GM12872 (cell line): ENCODE measurements around the gene ARMH3.

Experiments
- TF ChIP-seq, protein P1 (sequence below): IDR thresholded peaks from 3 replicates; pipeline ENCODE4 v1.5.1; 2011; ENCODE audit warnings: low read depth, mild to moderate bottlenecking, low read length, moderate library complexity; ENCODE audit not compliant: insufficient read depth

The ARMH3 gene

DNA sequence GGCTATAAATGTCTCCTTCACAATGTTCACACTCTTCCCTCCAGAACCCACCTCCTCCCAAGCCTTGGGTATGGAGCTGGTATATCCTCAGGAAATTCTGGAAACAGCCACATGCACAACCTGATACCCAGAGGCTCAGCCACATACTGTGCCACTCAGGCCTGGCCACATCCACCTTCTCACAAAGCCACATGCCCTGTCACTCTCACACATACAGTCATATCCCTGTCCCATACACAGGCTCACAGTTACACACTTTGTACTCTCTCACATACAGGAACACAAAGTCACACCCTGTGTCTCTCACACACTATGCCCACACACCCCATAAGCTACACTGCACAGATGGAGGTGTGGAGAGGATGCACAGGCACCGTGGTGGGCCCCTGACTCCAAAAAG is 222.5 kb downstream of the ARMH3 start:
- TF ChIP-seq, protein P1, sequence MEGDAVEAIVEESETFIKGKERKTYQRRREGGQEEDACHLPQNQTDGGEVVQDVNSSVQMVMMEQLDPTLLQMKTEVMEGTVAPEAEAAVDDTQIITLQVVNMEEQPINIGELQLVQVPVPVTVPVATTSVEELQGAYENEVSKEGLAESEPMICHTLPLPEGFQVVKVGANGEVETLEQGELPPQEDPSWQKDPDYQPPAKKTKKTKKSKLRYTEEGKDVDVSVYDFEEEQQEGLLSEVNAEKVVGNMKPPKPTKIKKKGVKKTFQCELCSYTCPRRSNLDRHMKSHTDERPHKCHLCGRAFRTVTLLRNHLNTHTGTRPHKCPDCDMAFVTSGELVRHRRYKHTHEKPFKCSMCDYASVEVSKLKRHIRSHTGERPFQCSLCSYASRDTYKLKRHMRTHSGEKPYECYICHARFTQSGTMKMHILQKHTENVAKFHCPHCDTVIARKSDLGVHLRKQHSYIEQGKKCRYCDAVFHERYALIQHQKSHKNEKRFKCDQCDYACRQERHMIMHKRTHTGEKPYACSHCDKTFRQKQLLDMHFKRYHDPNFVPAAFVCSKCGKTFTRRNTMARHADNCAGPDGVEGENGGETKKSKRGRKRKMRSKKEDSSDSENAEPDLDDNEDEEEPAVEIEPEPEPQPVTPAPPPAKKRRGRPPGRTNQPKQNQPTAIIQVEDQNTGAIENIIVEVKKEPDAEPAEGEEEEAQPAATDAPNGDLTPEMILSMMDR, result no peak

GRCh38 chr10:101832325-101832771 is 223.6 kb downstream of the ARMH3 start:
- TF ChIP-seq, protein P1, result no peak

GRCh38 chr10:101831169-101831811 is 224.7 kb downstream of the ARMH3 start:
- TF ChIP-seq, protein P1, result no peak

GRCh38 chr10:101830322-101831168 is 225.4 kb downstream of the ARMH3 start:
- TF ChIP-seq, protein P1, result no peak

DNA sequence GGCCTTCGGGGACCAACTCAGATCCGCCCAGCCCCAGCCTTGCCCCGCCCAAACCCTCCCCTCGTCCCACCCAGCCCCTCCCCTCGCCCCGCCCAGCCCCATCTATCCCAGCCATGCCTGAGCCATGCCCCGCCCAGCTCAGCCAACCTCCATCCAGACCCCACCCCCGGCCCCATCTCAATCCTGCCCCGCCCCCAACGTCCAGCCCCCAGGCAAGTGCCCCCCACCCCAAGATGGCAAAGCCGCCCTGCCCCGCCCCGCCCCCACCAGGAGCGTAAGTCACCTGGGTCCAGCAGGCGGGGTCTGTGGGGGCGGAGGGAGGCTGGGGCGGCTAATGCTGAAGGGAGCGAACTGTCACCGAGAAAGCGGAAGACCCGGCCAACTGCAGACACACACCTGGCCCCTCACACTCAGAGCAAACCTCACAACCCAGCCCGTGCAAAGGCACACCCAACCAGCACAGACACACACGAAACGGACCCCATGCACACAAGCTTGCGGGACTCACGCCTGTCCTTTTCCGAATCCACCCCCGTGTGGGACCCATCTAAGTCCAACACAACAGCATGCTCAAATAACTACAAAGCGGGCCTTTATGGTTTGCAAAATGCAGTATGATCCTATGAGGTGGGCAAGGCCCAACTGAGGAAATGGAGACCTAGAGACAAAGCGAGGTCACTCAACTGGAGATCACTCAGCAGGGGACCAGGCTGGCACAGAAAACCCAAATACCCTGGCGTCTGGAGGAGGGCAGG is 226.2 kb downstream of the ARMH3 start:
- TF ChIP-seq, protein P1, result no peak

GRCh38 chr10:101828766-101829551 is 227.0 kb downstream of the ARMH3 start:
- TF ChIP-seq, protein P1, result no peak
